SH-SY5Y (cell line): ENCODE data around the gene PDGFD.

Experiments used
- GATA2 ChIP-seq: IDR thresholded peaks from 2 replicates; pipeline ENCODE4 v1.6.1; 2011; ENCODE audit warnings: mild to moderate bottlenecking, low read depth, low read length
- GATA3 ChIP-seq: IDR thresholded peaks from 2 replicates; pipeline ENCODE4 v1.6.1; 2011; ENCODE audit warnings: low read depth, mild to moderate bottlenecking, low read length, moderate library complexity

- TF ChIP-seq GATA2 = no peak
- no peak for TF ChIP-seq GATA3
Observed at GRCh38 chr11:104005234-104005855, 158.6 kb downstream of the PDGFD start.
